Stimulated activated CD4-positive, alpha-beta T cell treated with anti-CD3 and anti-CD28 coated beads, Interleukin-12 subunit alpha, Interleukin-12 subunit beta, amount 100 ng/mL, for 4 hours (primary cell): ENCODE measurements around the gene ALCAM.
"Not testable (repeated sequence)": the region's sequence is repeated elsewhere in the genome, so short reads cannot be mapped to it uniquely, and the experiment has no call there.

Experiments
- DNase-seq: peaks from one replicate; pipeline ENCODE4 v3.0.0-alpha.2; 2020

The ALCAM gene

DNA sequence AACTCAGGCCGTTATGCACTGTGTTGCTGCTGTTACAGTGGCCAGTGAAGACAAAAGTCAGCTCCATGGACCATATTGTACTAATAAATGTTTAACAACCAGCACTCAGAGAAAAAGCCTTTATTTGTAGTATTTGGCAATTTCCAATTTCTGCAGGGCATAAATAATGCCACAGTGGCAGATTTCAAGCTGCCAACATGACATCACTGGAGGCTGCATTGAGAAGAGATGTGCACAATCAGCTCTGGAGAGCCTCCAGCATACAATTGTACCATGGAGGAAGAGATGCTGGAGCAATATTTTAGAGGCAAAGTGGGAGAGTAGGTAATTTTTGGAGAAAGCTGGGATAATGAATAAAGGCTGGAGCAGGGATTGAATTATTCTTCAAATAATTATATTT, 9.7 kb upstream of the ALCAM start:
- no peak for DNase-seq

DNA sequence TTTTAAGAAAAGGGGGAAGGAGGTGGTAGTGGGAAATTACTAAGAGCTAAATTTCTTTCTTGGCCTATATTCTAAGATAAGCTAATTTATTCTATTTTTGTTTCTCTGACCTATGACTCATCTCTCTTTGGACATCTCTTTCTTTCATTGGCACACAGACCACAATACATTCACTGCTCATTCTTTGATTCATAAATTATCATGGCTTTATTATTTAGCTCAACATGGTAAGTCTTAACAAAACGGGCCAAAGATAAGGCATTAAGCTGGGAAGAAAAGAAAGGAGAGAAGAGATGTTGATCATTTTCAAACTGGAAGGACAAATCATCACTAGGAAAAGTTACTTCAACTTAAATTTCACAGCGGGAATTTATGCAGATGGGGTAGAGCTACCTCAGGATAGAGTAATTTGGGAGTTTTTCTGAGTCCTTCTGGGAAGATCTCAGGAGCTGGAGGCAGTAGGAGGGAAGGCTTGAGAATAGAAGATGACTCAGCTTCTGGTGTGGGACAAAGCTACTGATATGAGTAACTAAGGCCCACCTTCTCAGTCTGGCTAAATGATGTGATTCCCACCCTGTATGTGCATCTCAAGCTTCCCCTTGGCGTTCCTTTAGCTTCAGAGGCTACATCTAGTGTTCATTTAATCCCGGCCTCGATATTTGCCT, 7.5 kb upstream of the ALCAM start:
- DNase-seq, result no peak

DNA sequence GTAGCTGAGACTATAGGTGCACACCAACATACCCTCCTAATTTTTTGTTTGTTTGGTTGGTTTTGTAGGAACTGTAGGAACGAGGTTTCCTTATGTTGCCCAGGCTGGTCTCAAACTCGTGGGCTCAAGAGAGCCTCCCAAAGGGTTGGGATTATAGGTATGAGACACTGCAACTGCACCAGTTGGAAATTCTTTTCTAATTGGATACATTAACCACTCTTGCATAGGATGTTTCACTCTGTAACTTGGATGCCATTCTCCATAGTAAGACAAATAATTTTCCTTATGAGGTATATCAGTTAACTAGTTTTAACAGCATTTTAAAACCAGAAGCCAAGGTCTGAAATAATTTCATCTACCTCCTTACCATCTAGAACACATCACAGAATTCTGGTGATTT, 6.7 kb upstream of the ALCAM start:
- no peak for DNase-seq

DNA sequence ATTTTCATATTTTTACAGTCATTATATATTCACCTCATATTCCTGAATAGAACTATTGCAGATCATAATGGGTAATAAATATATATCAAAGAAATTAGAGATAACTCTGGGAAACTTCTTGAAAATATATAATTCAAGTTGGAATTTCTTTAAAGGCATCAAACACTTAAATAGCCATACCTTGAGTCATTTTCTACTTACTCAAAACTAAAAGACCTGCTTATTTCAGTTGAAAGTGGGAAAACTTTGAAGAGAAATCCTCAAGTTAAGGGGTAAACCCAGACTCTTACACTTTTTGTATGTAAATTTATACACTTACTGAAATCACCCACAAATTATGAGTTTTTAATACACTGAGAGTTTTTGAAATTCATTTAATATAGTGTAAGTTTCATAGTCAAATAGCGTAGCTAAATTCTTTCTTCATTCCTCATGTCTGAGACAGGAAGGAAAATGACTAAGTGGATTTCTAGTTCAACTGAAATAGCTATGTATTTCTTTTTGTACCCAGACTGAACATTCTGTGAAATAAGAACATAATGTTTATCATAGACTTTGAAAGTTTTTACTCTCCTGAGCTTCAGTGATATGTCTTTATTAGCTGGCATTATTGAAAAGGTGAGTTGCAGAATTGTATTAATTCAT, 4.6 kb upstream of the ALCAM start:
- no peak for DNase-seq

DNA sequence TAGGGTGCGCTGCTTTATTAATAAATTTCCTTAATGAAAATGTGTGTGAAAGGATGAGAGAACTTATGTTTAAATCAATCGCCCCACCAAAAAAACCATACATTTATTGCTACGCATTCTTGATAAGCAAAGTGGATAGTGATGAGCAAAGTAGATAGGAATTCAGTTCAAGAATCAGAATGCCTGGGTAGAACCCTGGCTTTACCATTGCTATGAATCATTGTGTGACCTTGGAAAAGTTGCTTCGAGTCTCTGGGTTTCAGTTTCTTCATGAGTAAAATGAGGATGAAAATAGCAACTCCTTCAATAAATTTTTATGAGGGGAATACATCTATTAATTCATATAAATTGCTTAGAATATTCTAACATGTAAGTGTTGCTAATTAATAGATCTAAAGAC, 2.6 kb upstream of the ALCAM start:
- no peak for DNase-seq

DNA sequence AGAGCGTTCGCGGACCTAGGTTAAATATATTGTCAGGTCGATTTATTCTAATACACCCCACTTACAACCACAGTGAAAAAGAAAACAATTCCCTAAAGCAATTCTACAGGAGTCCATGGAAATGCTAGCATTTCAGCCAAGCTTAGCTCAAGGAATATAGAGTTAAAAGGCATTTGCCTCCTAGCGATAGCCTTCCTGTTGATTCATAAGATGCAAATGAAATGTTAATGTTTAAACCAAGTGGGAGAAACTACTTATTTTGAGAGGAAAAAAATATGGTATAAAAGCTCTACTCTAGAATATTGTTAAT, 1.7 kb upstream of the ALCAM start:
- no peak for DNase-seq

DNA sequence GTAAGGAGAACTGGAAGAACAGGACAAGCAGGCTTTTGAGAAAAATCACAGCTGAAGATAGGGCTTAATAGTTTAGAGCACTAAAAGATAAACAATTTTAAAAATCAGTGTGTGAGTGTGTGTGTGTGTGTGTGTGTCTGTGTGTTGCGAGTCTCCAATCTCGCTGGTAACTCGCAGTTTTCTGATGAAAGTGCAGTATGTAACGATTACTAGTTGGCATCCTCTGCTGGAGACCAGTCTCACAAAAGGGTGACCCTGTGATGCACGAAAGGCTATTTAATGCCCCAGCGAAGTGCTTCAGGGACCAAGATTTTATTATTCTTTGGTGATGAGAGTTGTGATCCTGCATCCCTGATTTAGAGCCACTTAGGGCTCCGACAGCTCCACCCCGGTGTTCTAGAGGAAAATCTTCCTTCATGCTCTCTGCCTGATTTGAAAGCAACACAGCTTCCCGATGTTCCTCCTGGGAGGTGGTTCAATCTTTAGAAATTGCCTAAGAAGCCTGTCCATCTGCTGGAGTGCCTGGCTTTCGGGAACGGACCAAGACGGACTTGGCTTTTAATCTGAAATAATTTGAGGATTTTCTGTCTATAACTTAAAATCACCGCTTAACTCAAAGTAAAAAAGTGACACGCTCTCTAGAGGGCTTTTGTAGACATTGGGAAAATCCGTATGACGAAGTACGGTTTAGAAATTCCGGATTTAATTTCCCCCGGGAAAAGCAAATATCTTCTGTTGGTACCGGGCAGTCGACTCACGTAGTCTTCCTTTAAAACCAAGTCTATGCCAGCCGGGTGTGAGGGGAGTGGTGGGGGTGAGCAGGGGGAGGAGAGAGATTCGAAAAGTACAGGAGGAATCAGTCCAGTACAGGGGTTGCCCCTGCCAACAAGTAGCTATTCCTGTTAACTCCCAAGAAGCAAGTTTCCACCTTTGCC, 1.1 kb upstream of the ALCAM start:
- no peak for DNase-seq

DNA sequence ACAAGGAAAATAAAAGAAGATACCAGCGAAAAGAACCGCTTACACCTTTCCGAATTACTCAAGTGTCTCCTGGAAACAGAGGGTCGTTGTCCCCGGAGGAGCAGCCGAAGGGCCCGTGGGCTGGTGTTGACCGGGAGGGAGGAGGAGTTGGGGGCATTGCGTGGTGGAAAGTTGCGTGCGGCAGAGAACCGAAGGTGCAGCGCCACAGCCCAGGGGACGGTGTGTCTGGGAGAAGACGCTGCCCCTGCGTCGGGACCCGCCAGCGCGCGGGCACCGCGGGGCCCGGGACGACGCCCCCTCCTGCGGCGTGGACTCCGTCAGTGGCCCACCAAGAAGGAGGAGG, 325 bp downstream of the ALCAM start:
- DNase-seq, result peak; percentile 17

DNA sequence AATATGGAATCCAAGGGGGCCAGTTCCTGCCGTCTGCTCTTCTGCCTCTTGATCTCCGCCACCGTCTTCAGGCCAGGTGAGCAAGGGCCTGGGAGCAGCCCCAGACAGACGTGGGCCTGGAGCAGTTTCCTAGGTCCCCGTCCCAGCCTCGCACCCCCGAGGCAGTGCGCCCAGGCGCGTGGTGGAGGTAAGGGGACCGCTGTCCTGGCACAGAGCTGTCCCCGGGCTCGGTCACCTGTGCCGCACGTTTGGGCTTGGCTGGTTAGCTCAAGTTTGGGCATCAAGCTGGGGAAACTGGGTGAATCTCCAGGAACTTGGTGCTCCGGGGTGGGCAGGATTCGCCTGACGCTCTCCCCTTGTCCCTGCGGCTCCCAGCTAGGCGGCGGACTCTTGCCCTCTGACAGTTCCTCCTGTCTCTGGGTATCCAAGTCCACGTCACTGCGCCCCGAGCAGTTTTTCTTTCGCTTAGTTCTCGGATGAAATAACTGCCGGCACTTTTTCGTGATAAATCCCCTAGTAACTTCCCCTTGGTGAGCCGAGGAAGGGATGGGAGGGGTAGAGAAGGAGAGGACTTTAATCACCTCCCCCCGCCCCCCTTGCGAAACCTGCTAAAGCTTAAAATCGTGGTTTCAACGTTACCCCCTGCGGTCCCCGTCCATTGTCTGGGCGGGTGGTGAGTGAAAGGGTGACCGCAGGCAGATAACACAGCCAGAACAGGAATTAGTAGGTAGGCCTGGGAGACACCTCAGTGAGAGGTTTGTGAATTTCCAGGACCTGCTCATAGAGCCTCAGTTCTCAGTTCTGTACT, 901 bp downstream of the ALCAM start:
- peak; percentile 52 for DNase-seq

DNA sequence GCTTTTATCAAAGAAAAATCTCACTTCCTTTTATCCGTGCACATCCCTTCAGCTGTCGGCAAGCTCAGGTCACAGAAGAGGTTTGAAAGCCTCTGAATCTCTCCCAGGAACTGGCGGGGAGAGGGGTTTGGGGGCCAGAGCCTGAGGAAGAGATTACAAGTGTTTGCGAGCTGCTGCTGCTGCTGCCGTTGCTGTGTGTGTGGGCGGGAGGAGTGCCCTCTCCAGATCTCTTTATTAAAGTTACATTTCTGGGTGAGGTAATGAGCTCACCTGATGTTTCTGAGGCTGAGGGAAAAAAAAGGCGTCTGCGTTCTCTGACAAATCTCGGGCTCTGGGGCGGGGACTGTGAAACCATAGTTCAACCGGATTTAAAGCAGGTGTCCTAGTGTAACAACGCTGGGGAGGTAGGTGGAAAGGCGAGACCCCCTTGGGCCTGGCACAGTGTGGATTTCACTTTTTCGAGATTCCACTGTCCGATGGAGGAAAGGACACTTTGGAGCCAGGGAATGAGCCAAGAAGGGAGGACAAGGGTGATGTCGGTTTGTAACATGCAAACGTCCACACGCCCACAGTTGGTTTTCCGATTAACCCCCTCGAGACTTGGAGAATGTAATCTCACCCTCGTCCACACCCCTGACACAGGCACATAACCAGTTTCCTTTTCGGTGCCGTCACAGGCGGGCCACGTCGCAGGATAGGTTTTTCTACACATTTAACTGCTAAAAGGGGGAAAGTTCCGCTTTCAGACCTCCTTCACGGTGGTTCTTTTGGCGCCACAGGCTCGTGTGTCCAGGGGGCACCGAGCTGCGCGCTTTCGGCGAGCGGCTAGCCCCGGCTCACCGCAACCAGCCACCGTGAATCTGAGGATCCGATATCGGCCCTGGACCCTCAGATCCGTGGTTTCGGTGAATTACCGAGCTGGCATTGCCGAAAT, 2.1 kb downstream of the ALCAM start:
- DNase-seq, result peak; percentile 54

DNA sequence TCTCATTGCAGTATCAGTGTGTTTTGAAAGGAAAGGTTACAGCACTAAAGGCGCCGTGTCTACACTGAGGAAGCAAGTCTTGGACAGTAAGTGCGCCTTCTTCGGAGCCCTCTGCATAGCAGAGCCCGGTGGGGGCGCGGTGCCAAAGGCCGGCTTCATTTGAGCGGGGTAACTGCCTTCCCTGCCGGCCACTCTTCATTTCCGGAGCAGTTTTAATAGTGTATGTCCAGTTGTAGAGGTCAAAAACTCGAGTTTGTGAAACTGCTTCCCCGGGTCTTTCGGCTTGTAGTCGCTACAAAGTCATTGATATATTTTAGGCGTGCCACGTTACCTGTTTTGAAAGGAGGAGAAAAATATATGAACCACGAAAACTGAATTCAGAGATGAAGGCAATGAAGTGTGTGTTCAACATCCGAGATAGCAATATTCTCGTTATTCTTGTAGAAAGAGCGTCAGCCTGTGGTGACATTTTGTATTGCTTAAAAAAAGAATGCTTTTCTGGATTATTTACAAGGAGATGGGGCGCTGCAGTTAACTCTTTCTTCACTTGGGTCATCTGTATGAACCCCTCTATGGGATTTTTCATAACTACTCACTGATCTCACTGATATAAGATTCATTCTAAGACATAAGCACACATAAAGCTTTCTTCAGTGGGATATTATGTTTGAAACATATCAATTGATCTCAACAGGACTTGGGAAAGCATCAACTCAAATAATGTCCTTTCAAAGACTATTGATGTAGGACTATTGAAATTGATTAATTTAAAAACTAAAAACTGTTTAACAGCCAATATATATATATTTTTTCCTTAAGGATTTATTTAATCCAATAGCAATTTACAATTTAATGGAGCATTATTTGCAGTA, 3.0 kb downstream of the ALCAM start:
- no peak for DNase-seq

DNA sequence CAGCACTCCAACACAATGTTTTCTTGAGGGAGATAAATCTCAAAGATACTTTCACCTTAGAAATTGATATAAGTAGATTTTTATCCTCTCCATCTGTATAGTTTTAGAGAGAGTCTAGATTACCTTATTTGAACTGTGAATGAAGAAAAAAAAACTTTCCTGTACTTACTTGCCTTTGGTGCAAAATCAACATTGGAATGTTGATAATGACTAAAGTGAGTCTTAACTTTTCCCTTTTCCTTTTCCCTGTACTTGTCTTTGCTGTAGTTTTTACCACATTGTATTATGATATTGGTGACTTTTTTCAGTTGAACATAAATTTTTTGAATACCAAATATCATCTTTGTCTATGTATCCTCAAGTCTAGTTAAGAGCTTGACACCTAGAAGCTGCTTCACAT, 6.7 kb downstream of the ALCAM start:
- no peak for DNase-seq

DNA sequence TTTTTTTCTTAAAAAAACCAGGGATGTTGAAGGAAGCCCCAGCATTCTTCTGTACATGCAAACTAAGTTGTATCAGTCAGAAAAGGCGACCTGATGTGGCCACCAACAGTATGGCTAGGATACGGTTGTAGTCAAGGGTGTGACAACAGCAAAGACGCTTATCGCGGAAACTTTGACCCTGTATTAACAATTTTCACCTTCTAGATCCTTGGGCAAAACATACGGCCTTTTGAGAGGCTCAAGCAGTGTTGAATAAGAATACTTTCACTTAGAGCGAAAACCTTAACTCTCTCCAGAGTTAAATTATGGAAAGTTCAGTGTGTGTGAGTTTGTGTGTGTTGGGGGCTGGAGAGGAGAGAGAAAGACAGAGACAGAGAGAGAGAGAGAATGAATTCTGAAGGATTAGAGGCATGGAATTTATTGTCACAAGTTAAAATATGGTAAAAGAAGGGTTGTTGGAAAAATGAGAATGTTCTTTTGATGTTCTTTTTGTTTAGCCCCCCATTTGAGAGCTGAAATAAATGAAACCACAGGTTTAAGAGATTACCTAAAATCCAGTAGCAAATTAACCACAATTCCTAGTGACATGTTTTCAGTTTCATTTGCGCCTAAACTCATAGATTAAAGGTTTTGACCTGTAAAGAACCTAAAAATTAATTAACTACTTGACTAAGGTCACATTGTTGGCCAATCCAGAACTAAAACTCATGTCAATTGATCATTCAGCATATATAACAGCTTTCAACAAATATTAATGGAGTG, 9.2 kb downstream of the ALCAM start:
- no peak for DNase-seq

DNA sequence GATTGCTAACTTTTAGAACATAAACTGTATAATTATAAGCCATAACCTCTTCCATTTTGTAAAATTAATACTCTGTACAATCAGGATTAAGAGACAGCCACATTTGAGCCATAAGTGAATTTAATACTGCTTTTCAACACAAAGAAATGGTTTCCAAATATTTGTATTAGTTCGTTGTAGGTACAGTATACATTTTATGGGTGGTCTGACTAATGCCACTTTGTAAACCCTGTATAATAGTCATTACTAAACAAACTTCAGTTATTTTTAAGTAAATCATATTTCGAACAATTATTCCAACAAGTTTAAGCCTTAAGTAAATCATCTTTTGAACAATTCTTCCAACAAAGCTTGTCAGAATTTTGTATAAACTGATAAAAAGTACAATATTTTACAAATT, 11.0 kb downstream of the ALCAM start:
- no peak for DNase-seq

DNA sequence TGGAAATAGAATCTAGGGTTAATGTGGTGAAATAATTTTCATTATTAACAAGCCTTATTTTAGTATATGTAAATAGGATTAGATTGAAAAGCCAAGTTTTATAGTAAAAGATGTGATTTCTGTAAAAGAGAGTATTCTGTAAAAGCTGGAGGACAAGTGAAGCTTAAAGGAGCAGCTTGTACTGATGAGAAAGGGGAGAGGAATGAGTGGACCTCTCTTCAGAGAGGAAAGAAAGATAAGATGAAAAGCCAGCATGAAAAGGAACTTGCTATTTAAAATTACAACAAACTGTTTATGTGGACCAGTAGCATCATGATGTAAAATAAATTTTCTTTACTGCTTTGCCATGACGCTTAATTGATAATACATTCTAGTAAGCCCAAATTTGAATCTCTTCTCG, 18.5 kb downstream of the ALCAM start:
- DNase-seq, result no peak

DNA sequence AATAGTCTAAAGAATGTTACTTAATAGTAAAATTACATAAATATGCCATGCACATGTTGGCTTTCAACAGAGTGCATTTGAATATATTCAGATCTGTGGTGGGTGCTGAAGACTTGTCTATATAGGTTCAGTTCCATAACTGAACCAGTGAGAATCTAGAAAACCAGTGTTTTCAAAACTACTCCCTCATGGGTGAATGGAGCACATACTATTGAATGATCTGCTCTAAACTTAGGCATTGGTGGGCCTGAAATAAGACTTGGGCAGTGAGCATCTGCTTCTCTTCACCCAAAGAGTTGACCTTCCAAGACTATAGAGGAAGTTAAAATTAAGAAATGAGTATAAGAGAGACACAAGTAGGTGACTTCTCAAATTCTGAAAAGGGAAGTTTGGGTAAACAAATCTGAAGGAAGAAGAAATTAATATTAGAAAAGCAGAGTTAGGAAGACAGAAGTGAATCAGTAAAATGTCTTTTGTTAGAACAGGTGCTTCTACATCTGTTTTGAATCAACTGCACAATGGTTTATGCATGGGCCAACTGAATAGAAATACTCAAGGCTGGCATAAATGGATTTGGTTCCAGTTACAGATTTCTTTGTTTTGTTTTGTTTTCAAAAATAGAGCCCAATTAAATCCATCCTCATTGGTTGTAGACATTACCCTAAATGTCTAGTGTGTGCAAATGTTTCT, 19.3 kb downstream of the ALCAM start:
- DNase-seq, result no peak

DNA sequence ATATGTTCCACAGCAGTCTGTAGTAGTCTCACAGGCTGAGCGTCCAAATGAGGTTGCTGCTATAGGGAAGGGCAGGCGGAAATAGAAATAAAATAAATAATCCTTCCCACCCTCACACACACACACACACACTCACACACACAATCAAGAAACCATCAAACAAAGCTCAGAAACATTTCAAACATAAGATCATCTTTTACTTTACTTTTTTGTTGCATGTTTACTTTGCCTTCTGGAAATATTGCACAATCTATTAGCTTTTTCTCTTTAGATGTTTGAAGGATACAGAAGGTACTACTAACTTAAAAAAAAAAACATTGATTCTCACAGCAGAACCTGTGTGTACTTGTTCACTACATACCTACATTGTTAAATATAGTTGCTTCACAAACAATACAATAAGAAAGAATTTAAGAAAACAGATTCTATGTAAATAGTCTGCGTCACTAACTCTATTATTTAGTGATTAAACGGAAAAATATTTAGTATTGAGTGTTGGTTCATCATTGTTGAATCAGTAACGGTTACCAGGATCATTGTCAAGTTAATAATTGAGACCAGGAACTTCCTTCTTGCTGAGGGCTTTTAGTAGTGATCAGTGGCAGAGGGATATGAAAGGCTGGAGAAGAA, 20.5 kb downstream of the ALCAM start:
- no peak for DNase-seq

DNA sequence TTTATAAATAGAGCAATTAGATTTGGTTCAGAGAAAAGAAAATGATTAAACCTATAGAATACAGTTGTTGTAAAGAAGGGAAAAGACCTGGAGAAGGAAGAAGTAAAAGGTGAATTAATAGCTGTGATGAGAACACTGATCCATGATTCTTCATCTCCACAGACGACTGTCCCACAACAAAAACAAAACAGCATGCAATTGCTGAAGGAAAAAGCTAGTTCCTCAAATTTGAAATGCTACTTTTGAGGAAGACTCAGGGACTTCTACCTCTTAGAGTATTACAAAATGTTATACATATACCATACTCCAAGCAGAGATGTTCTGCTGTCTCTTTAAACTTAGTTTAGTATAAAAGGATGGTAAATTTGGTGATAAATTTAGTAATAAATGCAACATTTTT, 21.5 kb downstream of the ALCAM start:
- no peak for DNase-seq

DNA sequence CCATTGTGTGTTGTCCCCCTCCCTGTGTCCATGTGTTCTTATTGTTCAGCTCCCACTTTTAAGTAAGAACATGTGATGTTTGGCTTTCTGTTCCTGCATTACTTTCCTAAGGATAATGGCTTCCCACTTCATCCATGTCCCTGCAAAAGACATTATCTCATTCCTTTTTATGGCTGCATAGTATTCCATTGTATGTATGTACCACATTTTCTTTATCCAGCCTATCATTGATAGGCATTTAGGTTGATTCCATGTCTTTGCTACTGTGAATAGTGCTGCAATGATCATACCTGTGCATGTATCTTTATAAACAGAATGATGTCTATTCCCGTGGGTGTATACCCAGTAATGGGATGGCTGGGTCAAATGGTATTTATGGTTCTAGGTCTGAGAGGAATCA, 23.1 kb downstream of the ALCAM start:
- not testable (repeated sequence) for DNase-seq
